ENCODE data around the gene ZNF813. TPM values are rescaled to one million over a fixed set of nuclear protein-coding genes. Genes with fewer than 3 reads are reported as not detected.

ZNF813 gene
- total and polyA plus RNA-seq, 9 of the 15 experiments (the other 6 are each of a cell fraction or from before 2014, with no cell fraction given) = 1.3 to 8.0 (median 5.3) TPM

- TF ChIP-seq POU5F1 (IDR thresholded peaks at IDR 0.05; ENCODE audit: borderline replicate concordance, low read depth, low read length, partially characterized antibody) (no peak), NFATC3 (IDR thresholded peaks at IDR 0.05) (no peak), GMEB1 (CRISPR knock-in tag; IDR thresholded peaks at IDR 0.05) (peak; percentile 87), RREB1 (CRISPR knock-in tag; IDR thresholded peaks at IDR 0.05) (no peak), HNRNPL (IDR thresholded peaks at IDR 0.05; ENCODE audit: low read depth, low read length) (no peak), RBM22 (IDR thresholded peaks at IDR 0.05; ENCODE audit: low read depth, low read length, poor library complexity, severe bottlenecking) (no peak)
- TF ChIP-seq, protein P1, sequence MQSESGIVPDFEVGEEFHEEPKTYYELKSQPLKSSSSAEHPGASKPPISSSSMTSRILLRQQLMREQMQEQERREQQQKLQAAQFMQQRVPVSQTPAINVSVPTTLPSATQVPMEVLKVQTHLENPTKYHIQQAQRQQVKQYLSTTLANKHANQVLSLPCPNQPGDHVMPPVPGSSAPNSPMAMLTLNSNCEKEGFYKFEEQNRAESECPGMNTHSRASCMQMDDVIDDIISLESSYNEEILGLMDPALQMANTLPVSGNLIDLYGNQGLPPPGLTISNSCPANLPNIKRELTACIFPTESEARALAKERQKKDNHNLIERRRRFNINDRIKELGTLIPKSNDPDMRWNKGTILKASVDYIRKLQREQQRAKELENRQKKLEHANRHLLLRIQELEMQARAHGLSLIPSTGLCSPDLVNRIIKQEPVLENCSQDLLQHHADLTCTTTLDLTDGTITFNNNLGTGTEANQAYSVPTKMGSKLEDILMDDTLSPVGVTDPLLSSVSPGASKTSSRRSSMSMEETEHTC (IDR thresholded peaks at IDR 0.05) = no peak
- TF ChIP-seq, protein P2, sequence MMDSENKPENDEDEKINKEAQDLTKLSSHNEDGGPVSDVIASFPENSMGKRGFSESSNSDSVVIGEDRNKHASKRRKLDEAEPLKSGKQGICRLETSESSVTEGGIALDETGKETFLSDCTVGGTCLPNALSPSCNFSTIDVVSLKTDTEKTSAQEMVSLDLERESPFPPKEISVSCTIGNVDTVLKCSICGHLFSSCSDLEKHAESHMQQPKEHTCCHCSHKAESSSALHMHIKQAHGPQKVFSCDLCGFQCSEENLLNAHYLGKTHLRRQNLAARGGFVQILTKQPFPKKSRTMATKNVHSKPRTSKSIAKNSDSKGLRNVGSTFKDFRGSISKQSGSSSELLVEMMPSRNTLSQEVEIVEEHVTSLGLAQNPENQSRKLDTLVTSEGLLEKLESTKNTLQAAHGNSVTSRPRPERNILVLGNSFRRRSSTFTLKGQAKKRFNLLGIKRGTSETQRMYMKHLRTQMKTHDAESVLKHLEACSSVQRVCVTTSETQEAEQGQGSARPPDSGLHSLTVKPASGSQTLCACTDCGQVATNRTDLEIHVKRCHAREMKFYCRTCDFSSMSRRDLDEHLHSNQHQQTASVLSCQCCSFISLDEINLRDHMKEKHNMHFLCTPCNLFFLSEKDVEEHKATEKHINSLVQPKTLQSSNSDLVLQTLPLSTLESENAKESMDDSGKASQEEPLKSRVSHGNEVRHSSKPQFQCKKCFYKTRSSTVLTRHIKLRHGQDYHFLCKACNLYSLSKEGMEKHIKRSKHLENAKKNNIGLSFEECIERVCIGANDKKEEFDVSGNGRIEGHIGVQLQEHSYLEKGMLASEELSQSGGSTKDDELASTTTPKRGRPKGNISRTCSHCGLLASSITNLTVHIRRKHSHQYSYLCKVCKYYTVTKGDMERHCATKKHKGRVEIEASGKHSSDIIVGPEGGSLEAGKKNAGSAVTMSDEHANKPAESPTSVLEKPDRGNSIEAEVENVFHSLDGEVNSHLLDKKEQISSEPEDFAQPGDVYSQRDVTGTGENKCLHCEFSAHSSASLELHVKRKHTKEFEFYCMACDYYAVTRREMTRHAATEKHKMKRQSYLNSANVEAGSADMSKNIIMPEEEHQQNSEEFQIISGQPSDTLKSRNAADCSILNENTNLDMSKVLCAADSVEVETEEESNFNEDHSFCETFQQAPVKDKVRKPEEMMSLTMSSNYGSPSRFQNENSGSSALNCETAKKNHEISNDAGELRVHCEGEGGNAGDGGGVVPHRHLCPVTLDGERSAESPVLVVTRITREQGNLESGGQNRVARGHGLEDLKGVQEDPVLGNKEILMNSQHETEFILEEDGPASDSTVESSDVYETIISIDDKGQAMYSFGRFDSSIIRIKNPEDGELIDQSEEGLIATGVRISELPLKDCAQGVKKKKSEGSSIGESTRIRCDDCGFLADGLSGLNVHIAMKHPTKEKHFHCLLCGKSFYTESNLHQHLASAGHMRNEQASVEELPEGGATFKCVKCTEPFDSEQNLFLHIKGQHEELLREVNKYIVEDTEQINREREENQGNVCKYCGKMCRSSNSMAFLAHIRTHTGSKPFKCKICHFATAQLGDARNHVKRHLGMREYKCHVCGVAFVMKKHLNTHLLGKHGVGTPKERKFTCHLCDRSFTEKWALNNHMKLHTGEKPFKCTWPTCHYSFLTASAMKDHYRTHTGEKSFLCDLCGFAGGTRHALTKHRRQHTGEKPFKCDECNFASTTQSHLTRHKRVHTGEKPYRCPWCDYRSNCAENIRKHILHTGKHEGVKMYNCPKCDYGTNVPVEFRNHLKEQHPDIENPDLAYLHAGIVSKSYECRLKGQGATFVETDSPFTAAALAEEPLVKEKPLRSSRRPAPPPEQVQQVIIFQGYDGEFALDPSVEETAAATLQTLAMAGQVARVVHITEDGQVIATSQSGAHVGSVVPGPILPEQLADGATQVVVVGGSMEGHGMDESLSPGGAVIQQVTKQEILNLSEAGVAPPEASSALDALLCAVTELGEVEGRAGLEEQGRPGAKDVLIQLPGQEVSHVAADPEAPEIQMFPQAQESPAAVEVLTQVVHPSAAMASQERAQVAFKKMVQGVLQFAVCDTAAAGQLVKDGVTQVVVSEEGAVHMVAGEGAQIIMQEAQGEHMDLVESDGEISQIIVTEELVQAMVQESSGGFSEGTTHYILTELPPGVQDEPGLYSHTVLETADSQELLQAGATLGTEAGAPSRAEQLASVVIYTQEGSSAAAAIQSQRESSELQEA (IDR thresholded peaks at IDR 0.05; ENCODE audit: low read depth) = no peak
Measured at GRCh38 chr19:53520547-53521372, 53.2 kb downstream of the ZNF813 start (continued).

All from K562 (cell line).